ENCODE measurements around the gene ARID1A. TPM values are rescaled to one million over a fixed set of nuclear protein-coding genes. Genes with fewer than 3 reads are reported as not detected.

ARID1A gene
- total and polyA plus RNA-seq, 2 of the 8 experiments (the other 6 are each of a cell fraction or from before 2014, with no cell fraction given), result 52.1 to 103 TPM

DNA sequence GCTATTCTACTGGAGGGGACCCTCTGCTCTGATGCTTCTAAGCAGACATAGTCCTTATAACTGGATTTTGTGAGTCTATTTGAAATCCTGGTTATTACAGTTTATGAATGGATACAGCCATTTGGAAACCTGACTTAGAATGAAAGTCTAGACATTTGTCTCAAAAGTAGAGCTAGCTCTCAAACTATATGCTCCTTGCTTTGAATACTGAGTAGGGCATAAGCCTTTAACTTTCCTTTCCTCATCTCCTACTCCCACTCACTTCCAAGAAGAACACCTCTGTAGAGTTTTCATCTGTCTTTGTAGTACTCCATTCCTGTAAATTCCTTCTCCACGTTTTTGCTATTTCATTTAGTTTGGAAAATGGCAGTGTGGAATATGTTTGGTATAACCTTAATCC, 9.0 kb upstream of the ARID1A start:
- Histone ChIP-seq H2BK120ac (replicated peaks; ENCODE audit: low read depth, low read length) (no peak overlapping the region), H3K36me3 (ENCODE audit: control insufficient read depth in 2 of 4, insufficient read depth in 4 of 4, low read length in 3 of 4) (no peaks in the 10 kb centered on the region), H3K9me3 (ENCODE audit: insufficient read depth in 2 of 2, low read depth in 1 of 2, low read length in 1 of 2) (no peaks in the 10 kb centered on the region), H4K5ac (ENCODE audit: insufficient read length, low read depth, low read length) (no peak overlapping the region), H3K9ac (replicated peaks in 1 of 4; ENCODE audit: extremely low read depth in 1 of 4, low read depth in 3 of 4, low read length in 3 of 4) (no peak overlapping the region), H3K18ac (ENCODE audit: extremely low read depth, low read length) (no peak overlapping the region), H3K56ac (replicated peaks; ENCODE audit: insufficient read length, low read depth, low read length) (no peak overlapping the region), H3K27me3 (replicated peaks in 1 of 4; ENCODE audit: control insufficient read depth in 3 of 4, extremely low read depth in 1 of 4, insufficient read depth in 3 of 4, low read length in 3 of 4) (no peaks in the 10 kb centered on the region), H3K27ac (ENCODE audit: low read depth, low read length) (no peak overlapping the region), H2BK20ac (ENCODE audit: low read length) (no peak overlapping the region), H2AK5ac (ENCODE audit: low read depth, low read length) (no peak overlapping the region), H3K23ac (ENCODE audit: insufficient read length) (no peak overlapping the region), H3K4me2 (ENCODE audit: insufficient read depth in 1 of 2, low read depth in 2 of 2, low read length in 2 of 2) (no peak overlapping the region), H4K91ac (replicated peaks; ENCODE audit: insufficient read length, low read length) (no peak overlapping the region), H3K23me2 (ENCODE audit: low read depth, low read length) (no peaks in the 10 kb centered on the region), H2BK5ac (ENCODE audit: low read depth, low read length) (no peak overlapping the region), H3K4ac (replicated peaks; ENCODE audit: insufficient read length, low read depth, low read length) (no peak overlapping the region), H3K4me3 (ENCODE audit: extremely low read depth in 1 of 4, insufficient read depth in 2 of 4, low read depth in 3 of 4, low read length in 4 of 4) (no peak overlapping the region), H2BK12ac (ENCODE audit: low read depth, low read length) (no peak overlapping the region), H3K79me2 (ENCODE audit: control insufficient read depth in 1 of 2, insufficient read depth in 2 of 2, low read length in 2 of 2) (no peaks in the 10 kb centered on the region), H3K79me1 (ENCODE audit: low read depth, low read length) (no peaks in the 10 kb centered on the region), H2AFZ (ENCODE audit: low read length) (no peak overlapping the region), H3K14ac (ENCODE audit: insufficient read length) (no peak overlapping the region), H4K20me1 (replicated peaks in 1 of 2; ENCODE audit: control insufficient read depth in 1 of 2, insufficient read depth in 2 of 2, low read length in 2 of 2) (no peaks in the 10 kb centered on the region), H3K4me1 (replicated peaks in 1 of 4; ENCODE audit: control insufficient read depth in 3 of 4, insufficient read depth in 4 of 4, low read length in 3 of 4) (no peaks in the 10 kb centered on the region; a peak in 4 of 7 replicates), H4K8ac (ENCODE audit: extremely low read depth, insufficient read depth, low read length) (no peak overlapping the region), H2BK15ac (ENCODE audit: low read length) (no peak overlapping the region)
- CTCF ChIA-PET (ENCODE audit: partially characterized antibody), result interaction anchor here (0.9 to 1.2 kb wide), 3 partner anchors 88 to 148 kb away, joined by 3 read pairs; no protein-coding TSS in a partner anchor
- 26% methylated on average over 1 of the region's 1 CpG; no CpG with 5 or more reads in 1 of the 2 experiments for WGBS, 2 experiments (ENCODE audit: extremely low coverage in 1 of 2, insufficient coverage in 1 of 2, insufficient read length in 1 of 2, insufficient replicate concordance in 2 of 2, low coverage in 1 of 2, low lambda C conversion rate in 2 of 2, missing lambda C conversion rate in 1 of 2)
- no peak for TF ChIP-seq SAP30 (IDR thresholded peaks at IDR 0.05; ENCODE audit: insufficient read depth, insufficient replicate concordance, low read length)
- TF ChIP-seq CBX5 (IDR thresholded peaks at IDR 0.05; ENCODE audit: low read depth, low read length), result no peak
- TF ChIP-seq SUZ12 (IDR thresholded peaks at IDR 0.05; ENCODE audit: low read length), result no peak
- no peak for TF ChIP-seq KDM5A (IDR thresholded peaks at IDR 0.05; ENCODE audit: low read length)
- TF ChIP-seq ASH2L (IDR thresholded peaks at IDR 0.05; ENCODE audit: low read length), result no peak
- TF ChIP-seq CREB1 (IDR thresholded peaks at IDR 0.05), result no peak
- no peak for TF ChIP-seq TAF7 (optimal IDR thresholded peaks at IDR 0.05; ENCODE audit: borderline replicate concordance, low read depth, low read length)
- no peak for TF ChIP-seq RAD21 (IDR thresholded peaks at IDR 0.05 in 1 of 2, conservative IDR thresholded peaks at IDR 0.05 in 1 of 2; ENCODE audit: low read depth in 2 of 2, low read length in 2 of 2)
- no peak for TF ChIP-seq RXRA (IDR thresholded peaks at IDR 0.05; ENCODE audit: insufficient read depth, low read depth, low read length)
- TF ChIP-seq TEAD4 (IDR thresholded peaks at IDR 0.05; ENCODE audit: low read depth, low read length), result 0 out of 2 replicates have a peak, but pooled peaks have one; percentile 3
- TF ChIP-seq SIX5 (IDR thresholded peaks at IDR 0.05; ENCODE audit: low read depth, low read length), result no peak
- TF ChIP-seq SP1 (IDR thresholded peaks at IDR 0.05; ENCODE audit: low read depth, low read length), result peak; percentile 92
- DNase-seq (ENCODE audit: low read depth in 1 of 2, low spot score in 2 of 2), result no peak
- no peak for FAIRE-seq
- POLR2A ChIA-PET (ENCODE audit: partially characterized antibody), result interaction anchor here (0.6 to 1.9 kb wide), 2 partner anchors 9 to 84 kb away, joined by 3 to 5 read pairs; partner anchors contain the start of gene ARID1A

Data from H1 (cell line).